ENCODE data around the gene SEZ6L2. TPM values are rescaled to one million over a fixed set of nuclear protein-coding genes. Genes with fewer than 3 reads are reported as not detected.

SEZ6L2 gene
- total RNA-seq, 1 donor from 2014 or later = 8.7 TPM

- TF ChIP-seq, protein P1, sequence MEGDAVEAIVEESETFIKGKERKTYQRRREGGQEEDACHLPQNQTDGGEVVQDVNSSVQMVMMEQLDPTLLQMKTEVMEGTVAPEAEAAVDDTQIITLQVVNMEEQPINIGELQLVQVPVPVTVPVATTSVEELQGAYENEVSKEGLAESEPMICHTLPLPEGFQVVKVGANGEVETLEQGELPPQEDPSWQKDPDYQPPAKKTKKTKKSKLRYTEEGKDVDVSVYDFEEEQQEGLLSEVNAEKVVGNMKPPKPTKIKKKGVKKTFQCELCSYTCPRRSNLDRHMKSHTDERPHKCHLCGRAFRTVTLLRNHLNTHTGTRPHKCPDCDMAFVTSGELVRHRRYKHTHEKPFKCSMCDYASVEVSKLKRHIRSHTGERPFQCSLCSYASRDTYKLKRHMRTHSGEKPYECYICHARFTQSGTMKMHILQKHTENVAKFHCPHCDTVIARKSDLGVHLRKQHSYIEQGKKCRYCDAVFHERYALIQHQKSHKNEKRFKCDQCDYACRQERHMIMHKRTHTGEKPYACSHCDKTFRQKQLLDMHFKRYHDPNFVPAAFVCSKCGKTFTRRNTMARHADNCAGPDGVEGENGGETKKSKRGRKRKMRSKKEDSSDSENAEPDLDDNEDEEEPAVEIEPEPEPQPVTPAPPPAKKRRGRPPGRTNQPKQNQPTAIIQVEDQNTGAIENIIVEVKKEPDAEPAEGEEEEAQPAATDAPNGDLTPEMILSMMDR (conservative IDR thresholded peaks at IDR 0.05) = no peak
- DNase-seq (ENCODE audit: low read depth, low spot score) = no peak
- Mint-ChIP-seq H3K4me1 (peaks cover 26% of the 10 kb centered on the region), H3K36me3 (ENCODE audit: low read depth) (no peaks in the 10 kb centered on the region), H3K27me3 (ENCODE audit: low read depth) (no peaks in the 10 kb centered on the region), H3K27ac (ENCODE audit: unreplicated experiment) (no peak overlapping the region), H3K4me3 (peak overlapping the region; percentile 61), H3K9me3 (no peaks in the 10 kb centered on the region)
Measured at GRCh38 chr16:29922326-29922725, 23.0 kb upstream of the SEZ6L2 start.

DNA sequence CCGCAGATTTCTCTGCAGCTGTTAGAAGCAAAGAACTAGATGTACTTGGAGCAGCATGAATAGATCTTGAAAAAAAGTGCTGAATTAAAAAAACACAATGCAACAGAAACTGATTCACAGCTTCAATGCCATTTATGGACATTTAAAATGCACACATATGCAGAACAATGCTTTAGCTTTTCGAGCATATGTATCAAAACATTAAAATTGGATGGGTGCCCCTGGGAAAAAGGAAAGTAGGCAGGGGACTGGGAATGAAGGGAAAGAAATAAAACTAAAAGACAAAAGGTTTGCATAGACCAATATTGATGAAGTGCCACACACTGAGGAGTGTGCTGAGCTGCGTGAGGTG lies 21.7 kb upstream of the SEZ6L2 start:
- no peak for DNase-seq (ENCODE audit: low read depth, low spot score)
- Mint-ChIP-seq H3K4me3 (peak overlapping the region; percentile 52), H3K36me3 (ENCODE audit: low read depth) (peaks cover 4% of the 10 kb centered on the region), H3K27ac (ENCODE audit: unreplicated experiment) (no peak overlapping the region), H3K4me1 (peaks cover 18% of the 10 kb centered on the region), H3K9me3 (no peaks in the 10 kb centered on the region), H3K27me3 (ENCODE audit: low read depth) (no peaks in the 10 kb centered on the region)
- TF ChIP-seq, protein P1 (conservative IDR thresholded peaks at IDR 0.05) = no peak

- peaks cover 23% of the 10 kb centered on the region for H3K4me1 Mint-ChIP-seq
Measured at GRCh38 chr16:29920288-29921033, 21.1 kb upstream of the SEZ6L2 start.

DNA sequence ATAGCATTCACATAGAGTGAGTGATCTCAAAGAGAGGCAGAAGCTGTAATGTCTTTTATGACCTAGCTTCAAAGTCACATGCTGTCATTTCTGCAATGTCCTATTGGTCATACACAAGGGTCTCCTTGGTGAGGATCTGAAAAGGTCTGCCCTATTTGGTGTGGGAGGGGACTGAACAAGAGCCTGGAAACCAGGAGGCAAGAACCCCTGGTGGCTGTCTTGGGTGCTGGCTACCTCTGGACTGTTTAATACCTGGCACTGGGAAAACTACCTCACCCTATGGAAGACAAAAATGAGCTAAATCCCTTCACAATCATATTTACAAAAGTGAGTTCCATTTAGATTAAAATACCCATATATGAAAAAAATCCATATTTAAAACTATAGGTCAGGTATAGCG lies 17.6 kb upstream of the SEZ6L2 start:
- TF ChIP-seq, protein P1 (conservative IDR thresholded peaks at IDR 0.05) = peak; percentile 20
- peaks cover 7% of the 10 kb centered on the region for H3K36me3 Mint-ChIP-seq (ENCODE audit: low read depth)
- H3K4me3 Mint-ChIP-seq = no peak overlapping the region
- no peaks in the 10 kb centered on the region for H3K27me3 Mint-ChIP-seq (ENCODE audit: low read depth)
- DNase-seq (ENCODE audit: low read depth, low spot score) = no peak
- H3K9me3 Mint-ChIP-seq = no peaks in the 10 kb centered on the region
- no peak overlapping the region for H3K27ac Mint-ChIP-seq (ENCODE audit: unreplicated experiment)
- H3K4me1 Mint-ChIP-seq = peaks cover 18% of the 10 kb centered on the region

More at GRCh38 chr16:29920288-29921033, 21.1 kb upstream of the SEZ6L2 start:
- H3K36me3 Mint-ChIP-seq (ENCODE audit: low read depth) = peaks cover 4% of the 10 kb centered on the region
- DNase-seq (ENCODE audit: low read depth, low spot score) = no peak
- H3K4me3 Mint-ChIP-seq = peak overlapping the region; percentile 21
- H3K27ac Mint-ChIP-seq (ENCODE audit: unreplicated experiment) = no peak overlapping the region
- TF ChIP-seq, protein P1 (conservative IDR thresholded peaks at IDR 0.05) = no peak
- no peaks in the 10 kb centered on the region for H3K9me3 Mint-ChIP-seq
- no peaks in the 10 kb centered on the region for H3K27me3 Mint-ChIP-seq (ENCODE audit: low read depth)

DNA sequence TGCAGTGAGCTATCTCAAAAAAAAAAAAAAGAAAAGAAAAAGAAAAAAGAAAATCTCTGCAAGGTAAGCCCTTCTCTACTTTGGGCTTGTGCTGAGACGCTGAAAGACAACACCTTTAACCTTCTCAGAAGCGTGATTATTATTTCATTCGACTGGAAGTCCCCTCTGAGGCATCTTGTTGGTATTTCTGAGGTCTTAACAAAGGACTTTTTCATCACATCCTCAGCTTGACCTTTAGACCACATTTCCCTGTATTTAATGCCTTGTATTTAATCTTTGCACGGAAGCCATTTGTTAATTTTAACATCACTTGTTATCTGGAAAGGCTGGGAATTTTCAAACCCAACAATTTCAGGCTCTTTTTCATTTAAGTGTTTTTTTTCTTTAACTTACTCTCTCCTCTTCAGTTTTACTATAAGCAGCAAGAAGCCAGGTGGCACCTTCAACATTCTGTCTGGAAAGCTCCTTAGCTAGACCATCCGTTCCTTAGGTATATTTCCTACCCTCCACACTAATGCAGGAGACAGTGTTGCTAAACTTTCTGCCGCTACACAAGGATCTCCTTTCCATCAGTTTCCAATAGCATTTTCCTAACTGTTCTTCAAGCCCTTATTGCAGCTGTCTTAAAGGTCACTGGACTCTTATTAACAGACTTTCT lies 16.4 kb upstream of the SEZ6L2 start:
- no peak overlapping the region for H3K27ac Mint-ChIP-seq (ENCODE audit: unreplicated experiment)
- H3K36me3 Mint-ChIP-seq (ENCODE audit: low read depth) = peaks cover 7% of the 10 kb centered on the region
- DNase-seq (ENCODE audit: low read depth, low spot score) = no peak
- TF ChIP-seq, protein P1 (conservative IDR thresholded peaks at IDR 0.05) = no peak
- H3K4me3 Mint-ChIP-seq = no peak overlapping the region
- no peaks in the 10 kb centered on the region for H3K9me3 Mint-ChIP-seq
- peaks cover 18% of the 10 kb centered on the region for H3K4me1 Mint-ChIP-seq
- no peaks in the 10 kb centered on the region for H3K27me3 Mint-ChIP-seq (ENCODE audit: low read depth)

All from neural crest cell (in vitro differentiated cells).